ENCODE measurements around the gene HLA-DOB.

DNA sequence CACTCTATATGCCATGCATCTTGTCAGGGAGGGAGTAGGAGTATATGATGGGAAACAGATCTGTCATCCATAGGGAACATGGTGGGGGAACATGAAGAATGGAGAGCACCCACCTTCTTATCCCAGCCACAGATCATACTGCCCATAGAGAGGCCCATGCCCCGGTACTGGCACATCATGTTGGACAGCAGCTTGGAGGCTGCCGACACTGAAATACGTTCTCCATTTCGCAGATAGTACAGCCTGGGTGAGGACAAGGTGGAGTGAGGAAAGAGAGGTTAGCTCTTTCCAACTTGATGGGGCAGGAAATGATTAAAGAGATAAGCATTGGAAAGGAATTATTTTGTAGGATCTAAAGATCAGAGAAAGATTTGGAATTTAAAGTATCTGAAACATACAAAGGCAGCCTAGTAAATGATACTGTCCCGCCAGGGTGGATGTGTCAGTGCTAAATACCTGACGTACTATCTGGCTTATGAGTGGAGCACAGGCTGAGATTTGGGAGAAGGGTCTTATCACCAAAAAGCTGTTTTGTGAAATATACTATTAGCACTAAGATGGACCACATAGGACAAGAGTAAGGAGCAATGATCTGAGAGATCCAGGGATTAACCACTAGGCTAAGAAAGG is 25.3 kb upstream of the HLA-DOB start:
- TF ChIP-seq EZH2 (IDR thresholded peaks at IDR 0.05) (no peak), CTCF (IDR thresholded peaks at IDR 0.05 in 2 of 3, conservative IDR thresholded peaks at IDR 0.05 in 1 of 3; ENCODE audit: borderline replicate concordance in 1 of 3, insufficient read depth in 1 of 3, low read depth in 2 of 3, low read length in 2 of 3) (no peak), SRF (IDR thresholded peaks at IDR 0.05; ENCODE audit: low read depth) (no peak), CEBPB (IDR thresholded peaks at IDR 0.05; ENCODE audit: low read depth) (no peak), POLR2AphosphoS5 (IDR thresholded peaks at IDR 0.05; ENCODE audit: low read depth, low read length) (no peak), REST (IDR thresholded peaks at IDR 0.05; ENCODE audit: low read depth) (no peak), ZBTB33 (IDR thresholded peaks at IDR 0.05; ENCODE audit: extremely low read depth, insufficient replicate concordance, low read length) (no peak), POLR2A (IDR thresholded peaks at IDR 0.05; ENCODE audit: borderline replicate concordance, extremely low read depth, insufficient read depth, insufficient read length) (no peak), ZNF274 (IDR thresholded peaks at IDR 0.05; ENCODE audit: low read depth, low read length) (no peak), EZH2phosphoT487 (IDR thresholded peaks at IDR 0.05; ENCODE audit: borderline replicate concordance) (no peak), TCF7L2 (IDR thresholded peaks at IDR 0.05; ENCODE audit: borderline replicate concordance, extremely low read depth, insufficient read depth, insufficient read length) (no peak), FOSL1 (IDR thresholded peaks at IDR 0.05; ENCODE audit: low read depth) (no peak), CBX3 (IDR thresholded peaks at IDR 0.05; ENCODE audit: low read depth) (no peak), SP1 (IDR thresholded peaks at IDR 0.05; ENCODE audit: low read depth) (no peak)
